Glutamatergic neuron (in vitro differentiated cells): ENCODE results near the gene MED4. TPM values are rescaled to one million over a fixed set of nuclear protein-coding genes. Genes with fewer than 3 reads are reported as not detected.

ENCODE experiments used
- DNase-seq: peaks from one replicate; pipeline ENCODE4 v3.0.0; 2022
- H3K27ac Mint-ChIP-seq: one replicate; pipeline ENCODE4 v1.8.0; 2020; ENCODE audit warnings: mild to moderate bottlenecking, mixed read lengths, inconsistent platforms; ENCODE audit not compliant: unreplicated experiment
- H3K27me3 Mint-ChIP-seq: one replicate; pipeline ENCODE4 v1.8.0; 2020; ENCODE audit warnings: mild to moderate bottlenecking, moderate library complexity, mixed read lengths, inconsistent platforms; ENCODE audit not compliant: unreplicated experiment
- H3K36me3 Mint-ChIP-seq: one replicate; pipeline ENCODE4 v1.8.0; 2020; ENCODE audit warnings: mild to moderate bottlenecking, mixed read lengths, inconsistent platforms; ENCODE audit not compliant: unreplicated experiment
- H3K4me1 Mint-ChIP-seq: one replicate; pipeline ENCODE4 v1.8.0; 2020; ENCODE audit warnings: mild to moderate bottlenecking, low read depth, mixed read lengths, inconsistent platforms; ENCODE audit not compliant: unreplicated experiment
- H3K4me3 Mint-ChIP-seq: one replicate; pipeline ENCODE4 v1.8.0; 2020; ENCODE audit warnings: mild to moderate bottlenecking, mixed read lengths, inconsistent platforms; ENCODE audit not compliant: unreplicated experiment
- H3K9me3 Mint-ChIP-seq: one replicate; pipeline ENCODE4 v1.8.0; 2020; ENCODE audit warnings: mild to moderate bottlenecking, moderate library complexity, mixed read lengths, inconsistent platforms; ENCODE audit not compliant: unreplicated experiment
- CTCF ChIP-seq: fragments of 200-600 bp; sonication (generic); IDR thresholded peaks from one replicate; pipeline ENCODE4 v1.5.0; 2021; ENCODE audit not compliant: partially characterized antibody, unreplicated experiment
- total RNA-seq: library from RNA; stranded (reverse); fragmentation: NEBNext Ultra II Directional; extraction: Animal tissue kit (Norgen Biotek cat#: 25700); gene quantifications from one replicate; pipeline ENCODE4 v1.2.1, GENCODE V29; 2021; ENCODE audit not compliant: unreplicated experiment

The MED4 gene
- total RNA-seq, 1 donor from 2014 or later = 57.1 TPM

GRCh38 chr13:48121733-48122132, 26.8 kb upstream of the MED4 start:
- peaks cover 2% of the 10 kb centered on the region for H3K4me1 Mint-ChIP-seq
- H3K4me3 Mint-ChIP-seq = no peak overlapping the region
- TF ChIP-seq CTCF = no peak
- H3K27me3 Mint-ChIP-seq = peaks cover 3% of the 10 kb centered on the region
- no peaks in the 10 kb centered on the region for H3K9me3 Mint-ChIP-seq
- DNase-seq = no peak
- no peak overlapping the region for H3K27ac Mint-ChIP-seq
- H3K36me3 Mint-ChIP-seq = no peaks in the 10 kb centered on the region

DNA sequence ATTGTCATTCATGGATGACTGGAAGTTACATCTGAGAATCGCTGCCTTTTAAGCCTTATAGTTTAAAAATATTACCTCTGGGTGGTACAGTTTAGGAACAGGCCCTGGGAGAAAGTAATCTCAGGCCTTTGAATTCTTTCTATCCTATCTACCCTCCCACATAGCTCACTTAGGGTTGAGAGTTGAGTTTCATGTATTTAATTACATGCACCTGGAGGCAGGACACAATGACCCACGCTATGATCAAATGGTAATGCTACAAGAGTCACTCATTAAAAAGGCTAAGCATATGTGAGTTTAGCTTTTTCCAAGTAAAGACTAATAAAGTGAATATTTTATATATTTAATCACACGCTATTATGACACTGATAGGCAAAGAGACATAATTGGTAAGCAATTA, 25.3 kb upstream of the MED4 start:
- no peaks in the 10 kb centered on the region for H3K27me3 Mint-ChIP-seq
- H3K36me3 Mint-ChIP-seq = no peaks in the 10 kb centered on the region
- TF ChIP-seq CTCF = no peak
- no peaks in the 10 kb centered on the region for H3K9me3 Mint-ChIP-seq
- DNase-seq = no peak
- H3K27ac Mint-ChIP-seq = no peak overlapping the region
- no peak overlapping the region for H3K4me3 Mint-ChIP-seq
- peaks cover 2% of the 10 kb centered on the region for H3K4me1 Mint-ChIP-seq

DNA sequence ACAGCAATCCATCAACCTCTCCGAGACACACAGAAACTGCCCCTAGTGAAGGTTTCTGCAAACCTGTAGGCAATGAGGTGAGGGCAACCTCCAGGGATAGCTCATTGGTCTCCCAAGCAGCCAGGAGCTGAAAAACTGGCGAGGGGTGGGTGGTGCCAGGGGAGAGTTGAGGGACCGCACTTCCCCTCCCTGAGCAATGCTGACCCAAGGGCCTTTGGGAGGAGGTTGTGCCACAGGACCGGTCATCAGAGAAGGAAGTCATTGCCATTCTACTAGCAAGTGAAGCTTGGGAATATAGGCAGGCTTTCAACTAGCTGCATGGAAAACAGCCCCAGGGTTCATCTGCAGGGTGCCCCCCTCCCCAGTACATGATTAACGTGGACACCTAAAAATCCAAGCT, 23.1 kb upstream of the MED4 start:
- no peaks in the 10 kb centered on the region for H3K36me3 Mint-ChIP-seq
- H3K27ac Mint-ChIP-seq = no peak overlapping the region
- DNase-seq = no peak
- no peak overlapping the region for H3K4me3 Mint-ChIP-seq
- H3K9me3 Mint-ChIP-seq = no peaks in the 10 kb centered on the region
- H3K4me1 Mint-ChIP-seq = peaks cover 2% of the 10 kb centered on the region
- no peaks in the 10 kb centered on the region for H3K27me3 Mint-ChIP-seq
- TF ChIP-seq CTCF = no peak

DNA sequence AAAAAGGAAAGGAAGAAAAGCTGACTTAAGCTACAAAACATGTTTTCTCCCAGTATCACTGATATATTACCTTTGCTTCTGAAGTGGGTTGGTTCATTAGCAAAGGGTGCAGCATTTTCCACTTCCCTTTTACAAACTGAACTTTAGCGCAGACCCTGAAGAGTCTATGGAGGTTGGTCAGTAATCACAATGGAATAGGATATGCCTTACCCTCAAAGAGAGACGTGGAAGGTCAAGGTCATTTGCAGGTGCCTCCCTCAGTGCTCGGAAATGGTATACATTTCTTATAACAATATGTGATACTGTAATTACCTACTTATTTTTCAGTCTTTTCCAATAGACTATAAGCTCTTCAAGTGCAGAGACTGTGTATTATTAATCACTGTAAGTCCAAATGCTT, 21.9 kb upstream of the MED4 start:
- Mint-ChIP-seq H3K4me1 (no peaks in the 10 kb centered on the region), H3K4me3 (no peak overlapping the region), H3K27ac (no peak overlapping the region), H3K27me3 (peaks cover 2% of the 10 kb centered on the region), H3K9me3 (no peaks in the 10 kb centered on the region), H3K36me3 (no peaks in the 10 kb centered on the region)
- DNase-seq = no peak
- no peak for TF ChIP-seq CTCF

GRCh38 chr13:48113756-48114130, 18.8 kb upstream of the MED4 start:
- Mint-ChIP-seq H3K27me3 (peaks cover 2% of the 10 kb centered on the region), H3K4me1 (no peaks in the 10 kb centered on the region), H3K36me3 (no peaks in the 10 kb centered on the region), H3K27ac (no peak overlapping the region), H3K4me3 (no peak overlapping the region), H3K9me3 (no peaks in the 10 kb centered on the region)
- DNase-seq = no peak
- no peak for TF ChIP-seq CTCF
